ENCODE results near the gene CASR. TPM values are rescaled to one million over a fixed set of nuclear protein-coding genes. Genes with fewer than 3 reads are reported as not detected.

The CASR gene
- total RNA-seq, 1 donor from 2014 or later = not detected

GRCh38 chr3:122316368-122316767 is 132.9 kb downstream of the CASR start:
- Mint-ChIP-seq H3K27me3 (ENCODE audit: unreplicated experiment) (no peaks in the 10 kb centered on the region), H3K9me3 (ENCODE audit: unreplicated experiment) (no peaks in the 10 kb centered on the region), H3K4me3 (ENCODE audit: unreplicated experiment) (no peak overlapping the region), H3K4me1 (ENCODE audit: unreplicated experiment) (no peaks in the 10 kb centered on the region), H3K27ac (ENCODE audit: unreplicated experiment) (no peak overlapping the region), H3K36me3 (ENCODE audit: low read depth, unreplicated experiment) (no peaks in the 10 kb centered on the region)
- TF ChIP-seq CTCF (IDR thresholded peaks at IDR 0.05; ENCODE audit: unreplicated experiment) = no peak
- no peak for DNase-seq (ENCODE audit: low spot score)

DNA sequence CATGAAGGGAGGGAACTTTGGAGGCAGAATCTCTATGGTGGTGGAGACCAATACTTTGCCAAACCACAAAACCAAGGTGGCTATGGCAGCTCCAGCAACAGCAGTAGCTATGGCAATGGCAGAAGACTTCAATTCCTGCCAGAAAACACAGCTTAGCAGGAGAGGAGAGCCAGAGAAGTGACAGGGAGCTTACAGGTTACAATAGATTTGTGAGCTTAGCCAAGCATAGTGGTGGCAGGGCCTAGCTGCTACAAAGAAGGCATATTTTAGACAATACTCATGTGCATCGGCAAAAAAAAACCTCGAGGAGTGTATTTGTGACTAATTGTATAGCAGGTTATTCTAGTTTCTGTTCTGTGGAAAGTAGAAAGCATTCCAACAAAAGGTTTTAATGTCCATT is 135.2 kb downstream of the CASR start:
- Mint-ChIP-seq H3K9me3 (ENCODE audit: unreplicated experiment) (no peaks in the 10 kb centered on the region), H3K4me1 (ENCODE audit: unreplicated experiment) (no peaks in the 10 kb centered on the region), H3K36me3 (ENCODE audit: low read depth, unreplicated experiment) (no peaks in the 10 kb centered on the region), H3K27me3 (ENCODE audit: unreplicated experiment) (no peaks in the 10 kb centered on the region), H3K27ac (ENCODE audit: unreplicated experiment) (no peak overlapping the region), H3K4me3 (ENCODE audit: unreplicated experiment) (no peak overlapping the region)
- TF ChIP-seq CTCF (IDR thresholded peaks at IDR 0.05; ENCODE audit: unreplicated experiment) = no peak
- DNase-seq (ENCODE audit: low spot score) = no peak

- no peak for DNase-seq (ENCODE audit: low spot score)
- H3K9me3 Mint-ChIP-seq (ENCODE audit: unreplicated experiment) = no peaks in the 10 kb centered on the region
- H3K27me3 Mint-ChIP-seq (ENCODE audit: unreplicated experiment) = no peaks in the 10 kb centered on the region
- no peak overlapping the region for H3K4me3 Mint-ChIP-seq (ENCODE audit: unreplicated experiment)
- H3K4me1 Mint-ChIP-seq (ENCODE audit: unreplicated experiment) = no peaks in the 10 kb centered on the region
- TF ChIP-seq CTCF (IDR thresholded peaks at IDR 0.05; ENCODE audit: unreplicated experiment) = no peak
- H3K27ac Mint-ChIP-seq (ENCODE audit: unreplicated experiment) = no peak overlapping the region
- H3K36me3 Mint-ChIP-seq (ENCODE audit: low read depth, unreplicated experiment) = no peaks in the 10 kb centered on the region
Observed at GRCh38 chr3:122322095-122323075, 138.9 kb downstream of the CASR start.

DNA sequence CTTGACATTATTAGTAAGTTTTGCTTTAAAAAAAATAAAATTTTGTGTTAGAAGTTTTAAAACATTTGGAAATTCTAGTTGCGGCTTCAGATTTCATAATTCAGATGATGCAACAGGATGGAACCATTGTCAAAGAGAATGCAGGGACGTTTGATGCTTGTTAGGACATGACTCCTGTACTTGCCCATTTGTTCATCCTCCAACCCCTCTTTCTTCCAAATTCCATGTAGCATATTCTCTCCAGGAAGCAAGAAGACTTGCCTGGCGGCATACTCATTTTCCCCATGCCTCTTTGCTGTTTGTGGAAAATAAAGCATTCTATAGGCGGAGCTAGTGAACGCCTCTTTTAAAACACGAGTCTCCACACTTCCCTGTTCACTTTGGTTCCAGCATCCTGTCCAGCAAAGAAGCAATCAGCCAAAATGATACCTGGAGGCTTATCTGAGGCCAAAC is 141.4 kb downstream of the CASR start, which contains the start of gene CSTA:
Gene CSTA, plus strand, starts transcription at position 378 of the 453 bp plus-strand sequence. Its CDS starts 45 bp downstream, at position 423.
- no peaks in the 10 kb centered on the region for H3K27me3 Mint-ChIP-seq (ENCODE audit: unreplicated experiment)
- no peak for DNase-seq (ENCODE audit: low spot score)
- no peak for TF ChIP-seq CTCF (IDR thresholded peaks at IDR 0.05; ENCODE audit: unreplicated experiment)
- no peak within 1 kb of the TSS for H3K27ac Mint-ChIP-seq (ENCODE audit: unreplicated experiment)
- no peak within 1 kb of the TSS for H3K4me3 Mint-ChIP-seq (ENCODE audit: unreplicated experiment)
- no peaks in the 10 kb centered on the region for H3K4me1 Mint-ChIP-seq (ENCODE audit: unreplicated experiment)
- H3K36me3 Mint-ChIP-seq (ENCODE audit: low read depth, unreplicated experiment) = no peaks in the 10 kb centered on the region
- no peaks in the 10 kb centered on the region for H3K9me3 Mint-ChIP-seq (ENCODE audit: unreplicated experiment)

- Mint-ChIP-seq H3K27me3 (ENCODE audit: unreplicated experiment) (peaks cover 1% of the 10 kb centered on the region), H3K4me1 (ENCODE audit: unreplicated experiment) (no peaks in the 10 kb centered on the region), H3K36me3 (ENCODE audit: low read depth, unreplicated experiment) (no peaks in the 10 kb centered on the region), H3K4me3 (ENCODE audit: unreplicated experiment) (no peak overlapping the region), H3K27ac (ENCODE audit: unreplicated experiment) (no peak overlapping the region), H3K9me3 (ENCODE audit: unreplicated experiment) (no peaks in the 10 kb centered on the region)
- TF ChIP-seq CTCF (IDR thresholded peaks at IDR 0.05; ENCODE audit: unreplicated experiment) = no peak
- no peak for DNase-seq (ENCODE audit: low spot score)
Observed at GRCh38 chr3:122325769-122326168, 142.3 kb downstream of the CASR start.

All from endothelial cell (in vitro differentiated cells).